Astrocyte of the cerebellum (primary cell): Measurements from ENCODE around the gene TPTE.
"Not testable (repeated sequence)": the region's sequence is repeated elsewhere in the genome, so short reads cannot be mapped to it uniquely, and the experiment has no call there.

Experiments
- DNase-seq: peaks from one replicate; pipeline ENCODE4 v3.0.0-alpha.2; 2011; ENCODE audit warnings: low read depth
- H3K4me3 ChIP-seq: 2 replicates; pipeline ENCODE4 v1.5.1; 2011; ENCODE audit warnings: mild to moderate bottlenecking, low read depth, low read length, moderate library complexity
- in situ Hi-C: cut with HindIII; loops from 2 replicates; pipeline ENCODE4 v1.10.0; 2017; ENCODE audit warnings: low sequenced_read_pairs
- TF ChIP-seq, protein P1 (sequence below): IDR thresholded peaks from 2 replicates; pipeline ENCODE4 v1.5.1; 2012; ENCODE audit warnings: low read length, low read depth, moderate library complexity, mild to moderate bottlenecking; ENCODE audit errors: missing control alignments

TPTE gene

DNA sequence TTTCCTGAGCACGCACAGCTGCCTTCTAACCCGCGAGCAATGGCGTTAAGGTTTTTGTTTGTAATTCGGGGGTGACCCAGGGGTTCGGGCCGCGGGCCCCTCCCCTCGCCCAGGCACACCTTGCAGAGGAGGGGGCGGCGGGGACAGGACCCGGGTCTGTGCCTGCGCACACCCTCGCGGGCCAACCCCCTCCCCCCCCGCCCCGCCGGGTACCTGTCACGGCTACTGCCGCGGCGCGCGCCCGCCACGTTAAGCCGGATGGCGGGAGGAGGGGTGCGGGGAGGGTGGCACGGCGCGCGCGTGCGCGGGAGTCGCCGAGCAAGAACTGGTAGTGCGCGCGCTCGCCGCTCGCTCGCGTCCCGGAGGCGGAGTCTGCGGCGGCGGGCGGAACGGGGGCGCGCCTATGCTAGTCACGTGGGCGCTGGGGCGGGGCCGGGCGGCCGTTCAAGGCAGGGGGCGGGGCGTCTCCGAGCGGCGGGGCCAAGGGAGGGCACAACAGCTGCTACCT lies at the start of gene TPTE:
TSS of gene TPTE (plus strand) at position 493 of the 508 bp plus-strand sequence. CDS start 17,141 bp downstream, outside the sequence.
- TF ChIP-seq, protein P1, sequence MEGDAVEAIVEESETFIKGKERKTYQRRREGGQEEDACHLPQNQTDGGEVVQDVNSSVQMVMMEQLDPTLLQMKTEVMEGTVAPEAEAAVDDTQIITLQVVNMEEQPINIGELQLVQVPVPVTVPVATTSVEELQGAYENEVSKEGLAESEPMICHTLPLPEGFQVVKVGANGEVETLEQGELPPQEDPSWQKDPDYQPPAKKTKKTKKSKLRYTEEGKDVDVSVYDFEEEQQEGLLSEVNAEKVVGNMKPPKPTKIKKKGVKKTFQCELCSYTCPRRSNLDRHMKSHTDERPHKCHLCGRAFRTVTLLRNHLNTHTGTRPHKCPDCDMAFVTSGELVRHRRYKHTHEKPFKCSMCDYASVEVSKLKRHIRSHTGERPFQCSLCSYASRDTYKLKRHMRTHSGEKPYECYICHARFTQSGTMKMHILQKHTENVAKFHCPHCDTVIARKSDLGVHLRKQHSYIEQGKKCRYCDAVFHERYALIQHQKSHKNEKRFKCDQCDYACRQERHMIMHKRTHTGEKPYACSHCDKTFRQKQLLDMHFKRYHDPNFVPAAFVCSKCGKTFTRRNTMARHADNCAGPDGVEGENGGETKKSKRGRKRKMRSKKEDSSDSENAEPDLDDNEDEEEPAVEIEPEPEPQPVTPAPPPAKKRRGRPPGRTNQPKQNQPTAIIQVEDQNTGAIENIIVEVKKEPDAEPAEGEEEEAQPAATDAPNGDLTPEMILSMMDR: no peak
- in situ Hi-C loops: no loop called here

DNA sequence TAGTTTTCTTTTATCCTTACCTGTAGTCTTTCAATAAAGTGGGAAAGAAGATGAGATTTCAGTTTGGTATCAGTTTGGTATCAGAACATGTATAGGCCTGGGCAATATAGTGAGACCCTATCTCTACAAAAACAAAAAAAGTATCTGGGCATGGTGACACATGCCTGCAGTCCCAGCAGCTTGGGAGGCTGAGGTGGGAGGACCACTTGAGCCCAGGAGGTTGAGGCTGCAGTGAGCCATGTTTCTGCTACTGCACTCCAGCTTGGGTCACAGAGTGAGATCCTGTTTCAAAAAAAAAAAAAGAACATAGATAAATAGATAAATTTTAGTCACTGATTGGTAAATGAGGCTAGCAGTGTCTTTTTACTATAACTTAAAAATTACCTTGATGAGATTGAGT lies 49.4 kb upstream of the TPTE start:
- H3K4me3 ChIP-seq, in situ Hi-C loops, DNase-seq: not testable (repeated sequence)

More for the DNA sequence above, at the start of gene TPTE:
- DNase-seq: no peak
- H3K4me3 ChIP-seq: no peak within 1 kb of the TSS

DNA sequence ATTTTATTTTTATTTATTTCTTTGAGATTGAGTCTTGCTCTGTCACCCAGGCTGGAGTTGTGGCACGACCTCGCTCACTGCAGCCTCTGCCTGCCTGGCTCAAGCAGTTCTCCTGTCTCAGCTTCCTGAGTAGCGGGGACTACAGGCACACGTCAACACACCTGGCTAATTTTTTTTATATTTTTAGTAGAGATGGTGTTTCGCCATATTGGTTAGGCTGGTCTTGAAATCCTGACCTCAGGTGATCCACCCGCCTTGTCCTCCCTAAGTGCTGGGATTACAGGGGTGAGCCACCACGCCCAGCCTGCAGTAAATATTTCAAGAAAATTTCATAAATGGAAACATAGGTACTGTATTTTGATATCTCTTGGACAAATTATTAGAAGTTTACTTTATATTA lies 43.6 kb upstream of the TPTE start:
- H3K4me3 ChIP-seq, in situ Hi-C loops, DNase-seq: not testable (repeated sequence)

DNA sequence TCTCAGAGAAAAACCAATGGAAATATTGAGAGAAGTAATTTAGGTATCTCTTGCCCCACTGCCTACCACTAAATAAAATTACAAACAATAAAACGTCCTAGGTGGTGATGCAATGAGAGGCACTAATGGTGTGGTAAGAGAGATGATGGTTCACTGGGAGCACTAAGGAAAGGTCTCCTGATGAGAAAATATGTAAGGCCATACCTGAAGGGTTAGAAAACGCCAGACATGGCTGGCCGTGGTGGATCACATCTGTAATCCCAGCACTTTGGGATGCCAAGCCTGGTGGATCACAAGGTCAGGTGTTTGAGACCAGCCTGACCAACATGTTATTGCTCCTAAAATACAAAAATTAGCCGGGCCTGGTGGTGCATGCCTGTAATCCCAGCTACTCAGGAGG lies 41.5 kb upstream of the TPTE start:
- in situ Hi-C loops, DNase-seq: not testable (repeated sequence)

DNA sequence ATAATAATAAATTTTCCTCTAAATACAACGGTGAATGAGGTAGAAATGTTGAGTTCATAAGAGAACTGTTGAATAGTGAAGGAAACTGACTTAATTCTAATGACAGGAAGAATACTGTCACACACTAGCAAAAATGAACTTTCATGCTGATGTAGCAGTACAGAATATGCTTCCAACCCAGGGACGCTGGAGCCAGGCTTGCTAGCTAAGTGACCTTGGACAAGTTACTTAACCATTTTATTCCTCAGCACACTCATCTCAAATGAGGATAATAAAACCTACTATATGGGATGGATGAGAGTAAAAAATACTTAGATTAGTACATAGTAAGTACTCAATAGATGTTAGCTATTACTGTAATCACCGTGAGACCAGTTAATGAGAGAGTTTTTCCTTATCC lies 36.5 kb upstream of the TPTE start:
- DNase-seq, in situ Hi-C loops, H3K4me3 ChIP-seq: not testable (repeated sequence)

More for the DNA sequence above, 41.5 kb upstream of the TPTE start:
- not testable (repeated sequence) for H3K4me3 ChIP-seq

DNA sequence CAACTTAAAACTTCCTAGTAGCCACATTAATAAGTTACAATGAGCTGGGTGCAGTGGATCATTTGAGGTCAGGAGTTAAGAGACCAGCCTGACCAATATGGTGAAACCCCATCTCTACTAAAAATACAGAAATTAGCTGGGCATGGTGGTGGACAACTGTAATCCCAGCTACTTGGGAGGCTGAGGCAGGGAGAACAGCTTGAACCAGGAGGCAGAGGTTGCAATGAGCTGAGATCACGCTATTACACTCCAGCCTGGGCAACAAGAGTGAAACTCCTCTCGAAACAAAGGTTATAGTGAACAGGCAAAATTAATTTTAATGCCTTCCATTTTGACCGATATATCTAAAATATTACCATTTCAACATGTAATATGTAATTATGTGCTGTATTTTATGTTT lies 30.9 kb upstream of the TPTE start:
- DNase-seq, H3K4me3 ChIP-seq, in situ Hi-C loops: not testable (repeated sequence)

DNA sequence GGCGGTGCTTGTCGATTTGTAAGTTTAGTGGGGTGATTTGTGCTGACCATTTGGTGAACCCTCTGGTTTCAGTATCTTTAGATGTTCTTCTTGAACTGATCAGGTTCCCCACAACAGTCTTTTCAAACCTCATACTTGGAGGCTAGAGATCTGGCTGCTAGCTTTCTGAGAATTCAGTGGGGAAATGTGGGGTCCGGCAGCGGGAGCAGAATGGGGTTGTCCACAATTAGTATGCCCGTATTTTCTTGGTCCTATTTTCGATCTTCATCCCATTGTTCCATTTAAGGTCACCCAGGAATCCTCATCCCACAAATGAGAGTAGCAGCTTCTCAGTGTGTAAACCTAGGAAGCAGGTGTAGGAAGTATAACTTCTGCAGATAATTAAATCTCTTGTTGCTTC lies 10.3 kb upstream of the TPTE start:
- in situ Hi-C loops: no loop called here
- no peak overlapping the region for H3K4me3 ChIP-seq
- TF ChIP-seq, protein P1: no peak
- DNase-seq: no peak

DNA sequence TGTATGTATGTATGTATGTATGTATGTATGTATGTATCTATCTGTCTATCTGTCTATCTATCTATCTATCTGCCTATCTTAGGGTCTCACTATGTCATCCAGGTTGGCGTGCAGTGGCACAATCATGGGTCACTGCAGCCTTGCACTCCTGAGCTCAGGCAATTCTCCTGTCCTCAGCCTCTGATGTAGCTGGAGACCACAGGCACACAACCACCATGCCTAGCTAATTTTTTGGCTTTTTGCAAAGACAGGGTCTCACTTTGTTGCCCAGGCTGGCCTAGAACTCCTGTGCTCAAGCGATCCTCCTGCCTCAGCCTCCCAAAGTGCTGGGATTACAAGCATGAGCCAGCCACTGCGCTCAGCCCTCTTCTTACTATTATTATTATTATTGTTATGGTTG lies 4.5 kb upstream of the TPTE start:
- H3K4me3 ChIP-seq, DNase-seq, in situ Hi-C loops: not testable (repeated sequence)

DNA sequence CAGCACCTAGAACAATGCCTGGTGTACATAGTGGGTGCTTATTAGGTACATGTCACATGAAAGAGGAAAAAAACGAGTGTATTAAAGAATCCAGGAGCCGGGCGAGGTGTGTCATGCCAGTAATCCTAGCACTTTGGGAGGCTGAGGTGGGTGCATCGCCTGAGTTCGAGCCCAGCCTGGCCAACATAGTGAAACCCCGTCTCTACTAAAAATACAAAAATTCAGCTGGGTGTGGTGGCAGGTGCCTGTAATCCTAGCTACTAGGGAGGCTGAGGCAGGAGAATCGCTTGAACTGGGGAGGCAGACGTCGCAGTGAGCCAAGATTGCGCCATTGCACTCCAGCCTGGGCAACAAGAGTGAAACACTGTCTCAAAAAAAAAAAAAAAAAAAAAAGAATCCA lies 3.5 kb upstream of the TPTE start:
- H3K4me3 ChIP-seq, in situ Hi-C loops, DNase-seq: not testable (repeated sequence)

DNA sequence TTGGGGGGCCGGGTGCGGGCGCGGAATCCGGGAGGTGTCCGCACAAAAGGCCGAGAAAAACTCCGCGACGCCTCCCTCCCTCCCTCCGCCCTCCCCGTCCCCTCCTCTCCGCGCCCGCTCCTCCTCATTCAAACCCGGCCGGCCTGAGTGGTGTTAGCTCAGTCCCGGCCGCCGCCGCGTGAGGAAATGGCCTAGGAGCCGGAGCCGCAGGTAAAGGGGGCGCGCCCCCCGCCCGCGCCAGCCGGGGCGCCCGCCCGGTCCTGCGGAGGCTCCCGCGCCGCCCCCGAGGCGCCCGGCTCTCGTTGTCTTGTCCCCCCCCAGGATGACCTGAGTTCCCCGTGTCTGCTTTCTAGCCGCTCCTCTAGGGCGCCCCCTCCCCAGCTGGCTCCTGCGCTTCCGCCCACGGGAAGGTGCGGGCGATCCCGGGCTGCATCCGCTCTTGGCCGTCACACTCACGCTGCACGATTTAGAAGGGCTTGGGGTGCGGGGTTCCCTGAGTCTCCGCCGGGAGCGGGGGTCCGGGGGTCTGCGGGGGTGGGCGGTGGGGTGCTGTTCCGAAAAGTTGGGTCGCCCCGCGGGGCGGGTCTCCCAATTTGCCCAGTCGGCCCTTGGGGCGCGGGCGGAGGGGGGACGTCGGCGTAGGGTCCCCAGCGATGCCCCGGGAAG lies 585 bp downstream of the TPTE start:
- H3K4me3 ChIP-seq, in situ Hi-C loops, DNase-seq: not testable (repeated sequence)

DNA sequence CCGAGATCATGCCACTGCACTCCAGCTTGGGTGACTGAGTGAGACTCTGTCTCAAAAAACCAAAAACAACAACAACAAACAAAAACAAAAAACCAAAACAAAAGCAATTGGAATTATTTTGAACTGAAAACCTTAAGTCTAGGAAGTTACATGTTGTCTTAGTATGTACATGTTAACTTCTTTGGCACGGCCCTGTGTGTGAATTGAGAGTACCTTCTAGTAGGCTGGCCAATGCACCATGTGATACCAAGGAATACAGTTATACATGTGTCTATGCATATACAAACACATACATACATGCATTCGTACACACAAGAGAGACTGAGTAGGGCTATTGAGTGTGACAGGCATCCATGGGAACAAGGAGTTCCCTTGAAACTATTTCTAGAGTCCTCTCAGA lies 18.6 kb downstream of the TPTE start:
- H3K4me3 ChIP-seq: no peak overlapping the region
- in situ Hi-C loops: no loop called here
- TF ChIP-seq, protein P1: no peak
- no peak for DNase-seq

DNA sequence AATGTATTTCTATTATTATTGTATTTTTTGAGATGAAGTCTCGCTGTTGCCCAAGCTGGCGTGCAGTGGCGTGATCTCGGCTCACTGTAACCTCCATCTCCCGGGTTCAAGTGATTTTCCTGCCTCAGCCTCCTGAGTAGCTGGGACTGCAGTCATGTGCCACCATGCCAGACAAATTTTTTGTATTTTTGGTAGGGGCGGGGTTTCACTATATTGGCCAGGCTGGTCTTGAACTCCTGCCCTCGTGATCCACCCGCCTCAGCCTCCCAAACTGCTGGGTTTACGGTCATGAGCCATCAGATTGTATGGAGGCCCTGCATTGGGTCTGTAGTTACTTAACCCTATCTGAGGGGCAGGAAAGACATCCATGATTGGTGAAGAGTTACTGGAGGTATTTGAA lies 23.0 kb downstream of the TPTE start:
- in situ Hi-C loops, H3K4me3 ChIP-seq, DNase-seq: not testable (repeated sequence)

DNA sequence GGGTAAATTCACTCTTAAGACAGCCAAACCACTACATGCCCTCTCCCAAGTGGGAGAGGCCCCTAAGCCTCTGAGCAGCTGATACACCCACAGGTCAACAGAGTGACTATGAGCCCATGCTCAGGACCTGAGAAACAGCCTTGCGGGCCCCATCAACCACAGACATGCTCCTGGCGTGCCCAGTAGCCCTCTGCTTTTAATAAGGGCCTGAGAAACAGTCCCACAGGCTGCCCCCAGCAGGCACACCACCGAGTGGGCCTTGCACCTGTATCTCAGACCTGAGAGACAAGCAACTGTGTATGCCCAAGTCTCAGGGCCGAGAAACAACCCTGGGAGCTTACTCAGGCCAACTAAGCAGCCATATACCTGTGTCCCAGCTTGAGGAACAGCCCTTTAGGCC lies 26.5 kb downstream of the TPTE start:
- in situ Hi-C loops, H3K4me3 ChIP-seq, DNase-seq: not testable (repeated sequence)

DNA sequence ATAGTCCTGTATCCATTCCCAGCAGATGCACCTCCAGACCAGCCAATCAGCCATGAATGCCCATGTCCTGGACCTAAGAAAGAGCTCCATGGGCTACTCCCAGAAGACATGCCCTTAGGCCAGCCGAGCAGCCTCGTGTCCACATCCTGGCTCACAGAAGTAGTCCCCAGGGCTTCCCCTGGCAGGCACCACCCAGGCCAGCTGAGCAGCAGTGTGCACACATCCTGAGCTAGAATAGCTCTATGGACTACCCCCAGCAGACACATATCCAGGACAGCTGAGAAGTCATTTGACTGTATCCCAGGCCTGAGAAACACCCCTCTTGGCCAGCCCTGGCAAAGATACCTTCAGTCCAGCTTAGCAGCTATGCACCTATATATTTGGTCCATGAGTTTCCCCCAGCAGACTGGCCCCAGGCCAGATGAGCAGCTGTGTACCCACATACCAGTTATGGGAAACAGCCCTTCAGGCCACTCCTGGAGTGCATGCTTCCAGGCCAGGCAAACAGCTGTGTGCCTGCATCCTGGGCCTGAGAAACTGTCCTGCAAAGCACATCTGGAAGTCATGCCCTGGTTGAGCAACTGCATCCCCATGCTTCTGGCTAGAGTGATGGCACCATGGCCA lies 27.1 kb downstream of the TPTE start:
- in situ Hi-C loops, DNase-seq, H3K4me3 ChIP-seq: not testable (repeated sequence)
